HL-60/S4 treated with phorbol 12-myristate 13-acetate at 8.2 ng/mL for 4 days and 3 days (cell line): ENCODE results near the gene RTP5.

Experiments used
- in situ Hi-C: fragments of 300-500 bp; cut with MboI; formaldehyde crosslinking; loops from 2 replicates; pipeline ENCODE4 v1.15.0; 2022; ENCODE audit warnings: low sequenced_read_pairs

The RTP5 gene

GRCh38 chr2:241857041-241857541 lies 12.4 kb upstream of the RTP5 start:
- in situ Hi-C loops = no loop called here

DNA sequence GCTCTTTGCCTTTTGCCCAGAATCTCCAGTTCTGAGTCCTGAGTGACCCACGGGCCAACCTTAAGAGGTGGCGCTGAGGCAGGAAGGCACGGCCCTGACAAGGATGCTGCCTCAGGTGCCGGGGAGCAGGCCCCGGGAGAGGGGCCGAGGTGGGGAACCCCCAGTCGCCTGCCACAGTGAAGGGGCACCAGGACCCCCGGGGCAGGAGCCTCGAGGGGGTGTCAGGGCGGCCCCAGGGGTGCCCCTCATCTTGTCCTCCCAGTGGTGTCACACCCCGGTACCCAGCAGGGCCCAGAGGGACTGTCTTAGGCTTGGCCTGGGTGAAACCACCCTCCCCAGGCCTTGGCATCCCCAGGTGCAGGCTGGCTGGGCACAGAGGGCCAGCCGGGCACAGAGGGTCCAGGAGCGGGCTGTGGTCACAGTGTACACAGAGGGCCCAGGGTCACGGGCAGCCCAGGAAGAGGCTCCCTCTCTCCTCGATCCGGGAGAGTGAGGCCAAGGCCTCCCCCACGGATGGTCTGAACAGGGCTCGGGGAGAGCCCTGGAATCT lies 11.9 kb upstream of the RTP5 start:
- in situ Hi-C loops = no loop called here

GRCh38 chr2:241858206-241859016 lies 11.1 kb upstream of the RTP5 start, which contains the start of gene PDCD1:
Gene PDCD1 (minus strand): TSS chr2:241858894. CDS start chr2:241858838, 56 bp downstream.
- in situ Hi-C loops = no loop called here

DNA sequence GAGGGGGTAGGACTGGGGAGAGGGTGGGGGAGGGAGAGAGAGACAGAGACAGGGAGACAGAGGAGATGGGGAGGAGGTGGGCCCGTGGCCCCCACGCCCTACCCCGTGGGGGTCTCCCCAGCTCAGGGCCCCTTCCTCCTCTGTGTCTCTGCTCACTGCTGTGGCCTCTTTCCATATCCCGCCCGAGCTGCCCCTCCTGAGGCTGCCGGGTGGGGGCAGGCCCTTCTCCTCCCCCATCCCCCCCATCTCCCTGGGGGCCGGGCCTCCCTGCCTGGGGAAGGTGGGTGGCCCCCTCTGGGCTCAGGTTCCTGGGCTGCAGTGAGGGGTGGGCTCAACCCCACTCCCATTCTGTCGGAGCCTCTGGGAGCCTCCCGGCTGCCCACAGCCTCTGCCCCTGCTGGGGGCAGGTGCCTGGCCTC lies 10.5 kb upstream of the RTP5 start:
- in situ Hi-C loops = no loop called here

DNA sequence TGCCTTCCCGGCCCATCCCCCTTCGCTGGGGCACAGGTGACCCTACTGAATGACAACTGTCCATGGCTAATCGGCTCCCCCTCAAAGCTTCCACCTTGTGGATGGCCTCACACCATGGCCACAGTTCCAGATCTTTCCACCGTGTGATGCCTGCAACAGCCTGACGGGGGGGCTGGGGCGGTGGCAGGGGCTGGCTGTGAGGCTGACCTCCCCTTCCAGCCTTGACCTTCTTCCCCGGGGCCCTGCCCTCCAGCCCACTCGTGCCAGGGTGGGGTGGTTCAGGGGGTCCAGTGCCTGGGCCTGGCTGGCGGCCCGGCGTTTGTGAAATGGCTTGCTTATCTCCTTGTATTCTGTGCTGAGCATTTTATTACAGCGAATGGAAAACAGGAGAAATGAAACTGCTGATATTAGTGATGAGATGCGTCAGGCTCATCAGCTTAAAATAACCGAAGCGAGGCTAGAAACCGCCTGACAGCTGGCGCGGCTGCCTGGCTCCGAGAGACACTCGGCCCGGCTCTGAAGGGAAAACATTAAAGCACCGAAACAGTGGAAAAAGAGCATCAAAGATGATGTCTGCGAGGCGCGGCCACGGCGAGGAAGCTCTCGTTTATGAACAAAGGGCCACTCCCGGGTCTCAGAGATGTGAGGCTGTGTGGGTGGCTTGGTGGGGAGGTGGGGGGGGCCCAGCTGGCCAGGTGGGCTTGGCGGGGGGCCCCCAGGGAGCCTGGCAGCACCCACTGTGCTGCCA lies 9.9 kb upstream of the RTP5 start:
- in situ Hi-C loops = no loop called here

DNA sequence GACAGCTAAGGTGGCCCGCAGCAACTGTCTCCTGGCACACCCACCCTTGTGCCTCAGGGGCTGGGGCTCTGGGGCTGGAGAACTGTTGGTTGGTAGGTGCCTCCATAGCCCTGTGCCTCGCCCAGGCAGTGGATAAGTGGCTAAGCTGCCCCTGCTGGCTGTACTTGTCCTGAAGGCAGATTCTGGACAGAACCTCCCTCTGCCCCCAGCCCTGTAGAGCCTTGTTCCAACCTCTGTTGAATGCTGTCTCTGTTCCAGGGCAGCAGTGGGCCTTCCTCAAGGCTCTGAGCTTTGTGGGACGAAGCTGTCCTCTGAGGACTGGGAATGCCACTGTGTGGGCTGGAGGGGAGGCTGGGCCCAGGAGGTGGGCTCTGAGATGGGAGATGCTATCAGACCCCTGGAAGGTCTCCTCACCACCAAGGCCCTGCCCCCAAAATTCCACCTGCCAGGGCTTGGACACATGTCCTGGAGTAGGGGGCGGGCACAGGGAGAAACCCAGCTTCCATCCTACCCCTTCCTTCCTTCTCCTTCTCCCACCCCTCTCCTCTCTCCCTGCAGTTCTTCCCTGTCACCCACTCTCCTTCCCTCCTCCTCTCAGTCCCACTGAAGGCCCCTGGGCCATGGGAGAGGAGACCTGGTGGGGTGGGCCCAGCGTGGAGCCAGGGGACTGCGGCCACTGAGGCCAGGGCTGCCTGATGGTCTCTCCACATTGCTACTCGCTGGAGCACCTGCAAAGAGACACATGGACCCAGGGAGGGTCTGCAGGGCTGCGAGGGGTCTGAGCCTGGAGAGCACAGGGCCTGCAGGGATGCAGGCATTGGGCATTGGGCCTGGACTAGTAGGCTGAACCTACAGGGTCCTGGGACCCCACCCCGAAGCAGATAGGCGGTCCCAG lies 9.1 kb upstream of the RTP5 start:
- in situ Hi-C loops = no loop called here

- in situ Hi-C loops = no loop called here
Observed at GRCh38 chr2:241861264-241861663, 8.3 kb upstream of the RTP5 start.

- in situ Hi-C loops = no loop called here
Observed at GRCh38 chr2:241862093-241862492, 7.4 kb upstream of the RTP5 start.

GRCh38 chr2:241862775-241863535 lies 6.6 kb upstream of the RTP5 start:
- in situ Hi-C loops = no loop called here

DNA sequence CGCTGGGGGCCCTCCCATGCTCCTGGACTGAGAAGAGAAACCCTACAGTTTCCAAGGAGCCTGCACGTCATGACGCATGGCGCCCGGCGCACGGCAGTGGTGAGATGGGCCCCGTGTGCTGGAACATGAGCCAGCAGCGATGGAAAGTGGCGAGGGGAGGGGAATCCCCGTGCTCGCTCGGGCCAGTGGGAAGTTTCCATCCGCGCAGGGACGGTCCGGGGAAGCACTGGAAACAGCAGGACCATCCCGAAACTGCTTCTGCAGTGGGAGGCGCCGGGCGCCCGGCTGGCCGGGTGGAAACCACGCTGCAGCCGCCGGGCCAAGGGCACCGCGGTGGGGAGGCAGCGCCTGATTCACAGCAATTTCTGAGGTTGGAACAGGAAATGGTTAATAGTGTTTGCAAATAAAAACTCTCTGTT lies 6.0 kb upstream of the RTP5 start:
- in situ Hi-C loops = no loop called here

DNA sequence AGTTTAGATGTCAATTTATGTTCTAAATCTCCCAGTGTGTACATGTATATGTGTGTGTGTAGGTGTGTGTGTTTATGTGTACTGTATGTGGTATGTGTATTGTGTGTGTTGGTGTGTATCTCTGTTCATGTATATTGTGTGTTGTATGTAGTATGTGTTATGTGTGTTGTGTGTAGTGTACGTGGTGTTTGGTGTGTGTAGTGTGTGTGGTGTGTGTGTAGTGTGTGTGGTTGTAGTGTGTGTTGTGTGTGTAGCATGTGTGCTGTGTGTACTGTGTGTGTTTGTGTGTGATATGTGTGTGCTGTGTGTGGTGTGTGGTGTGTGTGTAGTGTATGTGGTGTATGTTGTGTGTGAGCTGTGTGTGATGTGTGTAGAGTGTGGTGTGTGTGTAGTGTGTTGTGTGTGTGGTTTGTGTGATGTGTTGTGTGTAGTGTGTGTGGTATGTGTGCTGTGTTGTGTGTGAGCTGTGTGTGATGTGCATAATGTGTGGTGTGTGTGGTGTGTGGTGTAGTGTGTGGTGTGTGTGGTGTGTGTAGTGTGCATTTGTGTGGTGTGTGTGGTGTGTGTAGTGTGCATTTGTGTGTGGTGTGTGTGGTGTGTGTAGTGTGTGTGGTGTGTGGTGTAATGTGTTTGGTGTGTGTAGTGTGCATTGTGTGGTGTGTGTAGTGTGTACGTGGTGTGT lies 5.2 kb upstream of the RTP5 start:
- in situ Hi-C loops = no loop called here

- in situ Hi-C loops = no loop called here
Observed at GRCh38 chr2:241864850-241865213, 4.7 kb upstream of the RTP5 start.

DNA sequence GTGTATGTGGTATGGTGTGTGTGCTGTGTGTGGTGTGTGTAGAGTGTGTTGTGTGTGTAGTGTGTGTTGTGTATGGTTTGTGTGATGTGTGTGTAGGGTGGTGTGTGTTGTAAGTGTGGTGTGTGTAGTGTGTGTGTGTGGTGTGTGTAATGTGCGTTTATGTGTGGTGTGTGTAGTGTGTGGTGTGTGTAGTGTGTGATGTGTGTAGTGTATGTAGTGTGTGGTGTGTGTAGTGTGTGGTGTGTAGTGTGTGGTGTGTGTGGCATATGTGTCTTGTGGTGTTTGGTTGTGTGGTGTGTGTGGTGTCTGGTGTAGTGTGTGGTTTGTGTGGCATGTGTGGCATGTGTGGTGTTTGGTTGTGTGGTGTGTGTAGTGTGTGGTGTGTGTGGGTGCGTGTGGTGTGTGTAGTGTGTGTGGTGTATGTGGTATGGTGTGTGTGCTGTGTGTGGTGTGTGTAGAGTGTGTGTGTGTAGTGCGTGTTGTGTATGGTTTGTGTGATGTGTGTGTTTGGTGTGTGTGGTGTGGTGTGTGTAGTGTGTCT lies 4.0 kb upstream of the RTP5 start:
- in situ Hi-C loops = no loop called here

GRCh38 chr2:241865957-241866789 lies 3.4 kb upstream of the RTP5 start:
- in situ Hi-C loops = no loop called here

- in situ Hi-C loops = no loop called here
Observed at GRCh38 chr2:241866790-241867645, 2.5 kb upstream of the RTP5 start.

DNA sequence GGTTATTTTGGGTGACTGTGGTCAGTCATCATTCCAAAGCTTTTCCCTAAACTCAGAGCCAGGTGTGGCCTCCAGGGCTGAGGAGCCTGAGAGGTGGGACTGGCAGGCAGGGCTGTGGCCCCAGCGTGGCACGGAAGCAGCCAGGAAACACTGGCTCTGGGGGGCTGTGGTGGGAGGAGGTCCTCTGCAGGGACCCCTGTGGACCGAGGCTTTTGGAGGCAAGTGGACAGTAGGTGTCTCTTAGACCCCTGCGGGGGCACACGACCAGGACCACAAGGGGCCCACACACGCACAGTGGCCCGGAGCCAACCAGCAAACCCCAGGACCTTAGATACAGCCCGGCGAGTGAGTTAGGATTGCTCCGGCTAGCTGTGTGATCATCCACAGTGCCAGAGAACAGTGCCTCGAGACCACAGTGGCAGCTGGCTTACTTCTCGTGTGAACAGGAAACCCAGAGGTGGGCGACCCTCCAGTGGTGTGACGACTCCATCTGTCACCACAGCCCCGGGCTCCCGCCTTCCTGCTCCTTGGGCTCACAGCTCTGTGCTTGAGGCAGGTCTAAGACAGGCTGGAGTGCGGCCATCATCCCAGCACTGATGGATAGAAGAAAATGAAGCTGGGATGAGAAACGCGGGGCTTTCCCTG lies 1.6 kb upstream of the RTP5 start:
- in situ Hi-C loops = no loop called here

- in situ Hi-C loops = no loop called here
Observed at GRCh38 chr2:241868661-241869081, 858 bp upstream of the RTP5 start.
